ENCODE measurements around the gene P3H2. TPM values are rescaled to one million over a fixed set of nuclear protein-coding genes. Genes with fewer than 3 reads are reported as not detected.

P3H2 gene
- total and polyA plus RNA-seq, 2 donors (not counting 1 experiment from before 2014, with no cell fraction given) = not detected

DNA sequence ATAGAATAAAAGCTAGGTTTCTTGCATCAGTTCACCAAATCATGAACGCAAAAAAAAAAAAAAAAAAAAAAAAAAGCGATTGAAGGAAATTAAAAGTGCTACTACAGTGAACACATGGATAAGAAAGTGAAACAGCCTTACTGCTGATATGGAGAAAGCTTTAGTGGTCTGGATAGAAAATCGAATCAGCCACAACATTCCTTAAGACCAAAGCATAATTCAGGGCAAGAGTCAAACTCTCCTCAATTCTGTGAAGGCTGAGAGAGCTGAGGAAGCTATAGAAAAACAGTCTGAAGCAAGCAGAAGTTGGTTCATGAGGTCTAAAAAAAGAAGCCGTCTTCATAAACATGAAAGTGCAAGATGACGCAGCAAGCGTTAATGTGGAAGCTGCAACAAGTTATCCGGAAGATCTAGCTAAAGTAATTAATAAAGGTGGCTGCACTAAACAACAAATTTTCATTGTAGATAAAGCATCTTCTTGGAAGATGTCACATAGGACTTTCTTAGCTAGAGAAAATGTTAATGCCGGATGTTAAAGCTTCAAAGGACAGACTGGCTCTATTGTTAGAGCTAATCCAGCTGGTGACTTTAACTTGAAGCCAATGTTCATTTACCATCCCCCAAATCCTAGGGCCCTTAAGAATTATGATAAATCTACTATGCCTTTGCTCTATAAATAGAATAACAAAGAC is 19.2 kb downstream of the P3H2 start:
- H3K9ac ChIP-seq (ENCODE audit: low read length) = no peak overlapping the region
- H3K27me3 ChIP-seq (replicated peaks in 1 of 4; ENCODE audit: control extremely low read depth in 1 of 4, control insufficient read depth in 3 of 4, insufficient read depth in 4 of 4, low read length in 3 of 4) = no peaks in the 10 kb centered on the region
- H3K36me3 ChIP-seq (replicated peaks in 1 of 2; ENCODE audit: control extremely low read depth in 1 of 2, control insufficient read depth in 1 of 2, extremely low read depth in 1 of 2, insufficient read depth in 2 of 2, low read length in 1 of 2) = no peaks in the 10 kb centered on the region
- Mint-ChIP-seq H3K4me1 (peaks cover 2% of the 10 kb centered on the region), H3K4me3 (no peak overlapping the region), H3K27me3 (no peaks in the 10 kb centered on the region), H3K9me3 (ENCODE audit: insufficient read depth) (no peaks in the 10 kb centered on the region), H3K27ac (no peak overlapping the region)
- intact Hi-C loops (cut with micrococcal nuclease) = no loop called here
- no peaks in the 10 kb centered on the region for H4K20me1 ChIP-seq (ENCODE audit: control insufficient read depth, insufficient read depth, low read length, poor library complexity, severe bottlenecking)
- CTCF ChIA-PET = no interaction called here
- no peaks in the 10 kb centered on the region for H3K9me3 ChIP-seq (ENCODE audit: control extremely low read depth in 1 of 3, control insufficient read depth in 2 of 3, insufficient read depth in 1 of 3, low read length in 2 of 3)
- no peaks in the 10 kb centered on the region for H3K79me2 ChIP-seq (ENCODE audit: control insufficient read depth, insufficient read depth, low read length)
- no peak for DNase-seq
- H3K27ac ChIP-seq (ENCODE audit: low read length in 2 of 2) = no peak overlapping the region
- TF ChIP-seq EZH2 (IDR thresholded peaks at IDR 0.05; ENCODE audit: borderline replicate concordance, insufficient read depth, low read depth, low read length, poor library complexity, severe bottlenecking) = no peak
- TF ChIP-seq, protein P1, sequence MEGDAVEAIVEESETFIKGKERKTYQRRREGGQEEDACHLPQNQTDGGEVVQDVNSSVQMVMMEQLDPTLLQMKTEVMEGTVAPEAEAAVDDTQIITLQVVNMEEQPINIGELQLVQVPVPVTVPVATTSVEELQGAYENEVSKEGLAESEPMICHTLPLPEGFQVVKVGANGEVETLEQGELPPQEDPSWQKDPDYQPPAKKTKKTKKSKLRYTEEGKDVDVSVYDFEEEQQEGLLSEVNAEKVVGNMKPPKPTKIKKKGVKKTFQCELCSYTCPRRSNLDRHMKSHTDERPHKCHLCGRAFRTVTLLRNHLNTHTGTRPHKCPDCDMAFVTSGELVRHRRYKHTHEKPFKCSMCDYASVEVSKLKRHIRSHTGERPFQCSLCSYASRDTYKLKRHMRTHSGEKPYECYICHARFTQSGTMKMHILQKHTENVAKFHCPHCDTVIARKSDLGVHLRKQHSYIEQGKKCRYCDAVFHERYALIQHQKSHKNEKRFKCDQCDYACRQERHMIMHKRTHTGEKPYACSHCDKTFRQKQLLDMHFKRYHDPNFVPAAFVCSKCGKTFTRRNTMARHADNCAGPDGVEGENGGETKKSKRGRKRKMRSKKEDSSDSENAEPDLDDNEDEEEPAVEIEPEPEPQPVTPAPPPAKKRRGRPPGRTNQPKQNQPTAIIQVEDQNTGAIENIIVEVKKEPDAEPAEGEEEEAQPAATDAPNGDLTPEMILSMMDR (IDR thresholded peaks at IDR 0.05) = no peak
- no peak overlapping the region for H3K4me2 ChIP-seq (replicated peaks; ENCODE audit: low read depth, low read length, poor library complexity, severe bottlenecking)
- POLR2A ChIA-PET = no interaction called here
- ATAC-seq (ENCODE audit: low read depth) = no peak
- no peaks in the 10 kb centered on the region for H3K4me1 ChIP-seq (ENCODE audit: control insufficient read depth in 2 of 2, insufficient read depth in 2 of 2, low read length in 2 of 2)
- no peak overlapping the region for H3K4me3 ChIP-seq (ENCODE audit: control extremely low read depth in 1 of 5, extremely low read depth in 1 of 5, insufficient read depth in 1 of 5, low read depth in 2 of 5, low read length in 4 of 5)
- H2AFZ ChIP-seq (ENCODE audit: insufficient read depth, low read depth, low read length, poor library complexity, severe bottlenecking) = no peak overlapping the region
- 0% methylated on average over 2 of the region's 8 CpGs for WGBS (ENCODE audit: insufficient coverage)

DNA sequence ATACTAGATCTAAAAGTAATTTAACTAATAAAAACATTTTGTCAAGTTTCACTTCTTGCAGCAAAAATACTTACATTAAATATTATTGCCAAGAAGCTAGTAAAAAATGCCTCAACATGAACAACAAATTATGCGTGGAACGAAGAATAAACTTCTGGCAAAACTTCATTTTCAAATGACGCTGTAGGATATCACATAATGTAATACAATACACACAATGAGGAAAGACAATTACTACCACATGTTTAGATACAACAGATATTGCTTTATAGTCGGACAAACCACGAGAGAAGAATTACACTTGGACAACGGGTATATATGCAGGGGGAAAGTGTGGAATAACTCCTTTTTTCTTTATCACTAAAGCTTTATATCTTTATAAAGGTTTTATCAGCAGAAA is 21.6 kb downstream of the P3H2 start:
- DNase-seq (no peak), ATAC-seq (ENCODE audit: low read depth) (no peak)
- H3K36me3 ChIP-seq (replicated peaks in 1 of 2; ENCODE audit: control extremely low read depth in 1 of 2, control insufficient read depth in 1 of 2, extremely low read depth in 1 of 2, insufficient read depth in 2 of 2, low read length in 1 of 2) = no peaks in the 10 kb centered on the region
- Mint-ChIP-seq H3K4me3 (no peak overlapping the region), H3K9me3 (ENCODE audit: insufficient read depth) (no peaks in the 10 kb centered on the region), H3K27me3 (peaks cover 3% of the 10 kb centered on the region), H3K27ac (no peak overlapping the region), H3K4me1 (peaks cover 2% of the 10 kb centered on the region)
- no peak overlapping the region for H3K27ac ChIP-seq (ENCODE audit: low read length in 2 of 2)
- TF ChIP-seq, protein P1 (IDR thresholded peaks at IDR 0.05) = no peak
- no peak for TF ChIP-seq EZH2 (IDR thresholded peaks at IDR 0.05; ENCODE audit: borderline replicate concordance, insufficient read depth, low read depth, low read length, poor library complexity, severe bottlenecking)
- no peaks in the 10 kb centered on the region for H3K4me1 ChIP-seq (ENCODE audit: control insufficient read depth in 2 of 2, insufficient read depth in 2 of 2, low read length in 2 of 2)
- WGBS (ENCODE audit: insufficient coverage) = no CpG with 5 or more reads among the region's 6 CpGs
- no peak overlapping the region for H2AFZ ChIP-seq (ENCODE audit: insufficient read depth, low read depth, low read length, poor library complexity, severe bottlenecking)
- H3K4me3 ChIP-seq (ENCODE audit: control extremely low read depth in 1 of 5, extremely low read depth in 1 of 5, insufficient read depth in 1 of 5, low read depth in 2 of 5, low read length in 4 of 5) = no peak overlapping the region
- H3K9me3 ChIP-seq (ENCODE audit: control extremely low read depth in 1 of 3, control insufficient read depth in 2 of 3, insufficient read depth in 1 of 3, low read length in 2 of 3) = no peaks in the 10 kb centered on the region
- H3K4me2 ChIP-seq (replicated peaks; ENCODE audit: low read depth, low read length, poor library complexity, severe bottlenecking) = no peak overlapping the region
- intact Hi-C loops (cut with micrococcal nuclease) = no loop called here
- POLR2A ChIA-PET = no interaction called here
- H3K27me3 ChIP-seq (replicated peaks in 1 of 4; ENCODE audit: control extremely low read depth in 1 of 4, control insufficient read depth in 3 of 4, insufficient read depth in 4 of 4, low read length in 3 of 4) = no peaks in the 10 kb centered on the region
- CTCF ChIA-PET = no interaction called here
- H4K20me1 ChIP-seq (ENCODE audit: control insufficient read depth, insufficient read depth, low read length, poor library complexity, severe bottlenecking) = no peaks in the 10 kb centered on the region
- H3K79me2 ChIP-seq (ENCODE audit: control insufficient read depth, insufficient read depth, low read length) = no peaks in the 10 kb centered on the region
- no peak overlapping the region for H3K9ac ChIP-seq (ENCODE audit: low read length)

All from B cell (primary cell).